CD4-positive, CD25-positive, alpha-beta regulatory T cell (primary cell): ENCODE results near the gene ADPRH. TPM values are rescaled to one million over a fixed set of nuclear protein-coding genes. Genes with fewer than 3 reads are reported as not detected.
A peak's percentile ranks its signal among the peaks of the same experiment; 100 is the strongest.
"Not testable (repeated sequence)": the region's sequence is repeated elsewhere in the genome, so short reads cannot be mapped to it uniquely, and the experiment has no call there.

Experiments used
- ATAC-seq, 2 donors: fragments of 150-1000 bp; cut with Tn5 transposase; one replicate each; pipeline ENCODE4 v1.10.0; 2021; ENCODE audit warnings: low read depth in 2 of 2, moderate number of reproducible peaks in 2 of 2, moderate library complexity in 1 of 2
- DNase-seq, 3 donors: peaks; one replicate each; pipeline versions ENCODE4 v3.0.0 to v3.0.0-alpha.2; 2012 to 2022; ENCODE audit warnings: mixed read lengths in 1 of 3
- H3K27ac ChIP-seq: one replicate; pipeline ENCODE4 v1.7.0; 2013; ENCODE audit warnings: mild to moderate bottlenecking, low read length; ENCODE audit not compliant: insufficient read depth, poor library complexity, severe bottlenecking
- H3K27me3 ChIP-seq: one replicate; pipeline ENCODE4 v1.7.0; 2013; ENCODE audit warnings: low read length; ENCODE audit not compliant: control insufficient read depth, insufficient read depth
- H3K36me3 ChIP-seq: one replicate; pipeline ENCODE4 v1.7.0; 2013; ENCODE audit warnings: mild to moderate bottlenecking, low read length, moderate library complexity; ENCODE audit not compliant: control insufficient read depth, insufficient read depth
- H3K4me1 ChIP-seq: 2 replicates; pipeline ENCODE4 v1.7.0; 2013; ENCODE audit warnings: mild to moderate bottlenecking, low read length; ENCODE audit not compliant: insufficient read depth, control insufficient read depth, poor library complexity, severe bottlenecking
- H3K4me3 ChIP-seq: one replicate; pipeline ENCODE4 v1.7.0; 2013; ENCODE audit warnings: low read depth, mild to moderate bottlenecking, low read length, moderate library complexity
- H3K9me3 ChIP-seq, 2 experiments: 1 replicate in 1 of 2; 2 replicates in 1 of 2; pipeline ENCODE4 v1.7.0; 2013; ENCODE audit warnings: low read length in 2 of 2, mild to moderate bottlenecking in 1 of 2, moderate library complexity in 1 of 2; ENCODE audit not compliant: control insufficient read depth in 2 of 2
- H3K27ac Mint-ChIP-seq, 3 donors: one replicate each; pipeline ENCODE4 v1.8.0; 2020 to 2022; ENCODE audit warnings: mild to moderate bottlenecking in 3 of 3, mixed read lengths in 3 of 3, moderate library complexity in 2 of 3
- H3K27me3 Mint-ChIP-seq: one replicate; pipeline ENCODE4 v1.8.0; 2022; ENCODE audit warnings: mild to moderate bottlenecking, mixed read lengths
- H3K36me3 Mint-ChIP-seq: one replicate; pipeline ENCODE4 v1.8.0; 2020; ENCODE audit warnings: mixed read lengths
- H3K4me1 Mint-ChIP-seq, 4 donors: one replicate each; pipeline ENCODE4 v1.8.0; 2020 to 2022; ENCODE audit warnings: mixed read lengths in 4 of 4, mild to moderate bottlenecking in 1 of 4
- H3K4me3 Mint-ChIP-seq, 4 donors: one replicate each; pipeline ENCODE4 v1.8.0; 2020 to 2022; ENCODE audit warnings: mild to moderate bottlenecking in 4 of 4, mixed read lengths in 4 of 4, moderate library complexity in 3 of 4
- H3K9me3 Mint-ChIP-seq, 7 donors: one replicate each; pipeline ENCODE4 v1.8.0; 2020 to 2022; ENCODE audit warnings: mixed read lengths in 7 of 7, mild to moderate bottlenecking in 3 of 7, moderate library complexity in 2 of 7
- polyA plus RNA-seq, 4 donors: library from polyadenylated mRNA; unstranded; fragments of 300-500 nt; fragmentation: Illumina TruSeq; gene quantifications; one replicate each; pipeline ENCODE4 v1.2.3, GENCODE V29; 2021
- total RNA-seq: library from RNA; stranded (reverse); gene quantifications from one replicate; pipeline ENCODE4 v1.2.3, GENCODE V29; 2022

The ADPRH gene
- total and polyA plus RNA-seq, 5 donors from 2014 or later, result 6.2 to 17.2 (median 12.1) TPM

DNA sequence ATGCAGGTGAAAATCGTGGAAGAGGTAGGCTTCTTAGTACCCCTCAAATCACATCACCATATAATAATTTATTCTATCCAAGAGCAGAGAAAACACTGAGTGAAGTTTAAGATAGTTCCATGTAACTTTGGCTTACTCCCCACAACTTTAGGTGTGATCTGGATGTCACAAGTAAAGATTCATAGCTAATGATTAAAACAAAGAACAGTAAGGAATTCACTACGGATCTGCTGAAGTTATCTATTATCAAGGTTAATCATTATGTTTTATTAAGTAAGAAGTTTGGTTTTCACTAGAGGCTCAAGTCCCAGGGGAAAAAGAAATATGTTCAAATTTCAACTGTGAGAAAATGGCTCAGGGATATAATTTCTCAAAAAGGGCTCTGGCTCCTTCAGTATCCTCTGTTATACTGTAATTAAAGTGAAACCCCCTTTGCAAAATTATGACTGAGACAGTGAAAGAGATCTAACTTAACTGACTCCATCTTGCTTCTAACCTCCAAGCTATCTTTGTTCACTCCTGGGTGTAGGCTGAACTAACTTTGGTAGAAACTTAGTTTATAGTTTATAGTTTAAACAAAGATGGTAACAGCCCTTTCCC lies 37.0 kb upstream of the ADPRH start:
- no peaks in the 10 kb centered on the region for H3K36me3 ChIP-seq
- no peak overlapping the region for H3K4me3 ChIP-seq
- H3K27me3 ChIP-seq, result no peaks in the 10 kb centered on the region
- ATAC-seq, result no peak
- no peak overlapping the region for H3K27ac ChIP-seq
- H3K4me1 ChIP-seq, result no peaks in the 10 kb centered on the region
- Mint-ChIP-seq H3K9me3 (peaks cover 0 to 2% (median 0%) of the 10 kb centered on the region in 7 donors), H3K27ac (no peak overlapping the region), H3K4me1 (no peaks in the 10 kb centered on the region), H3K4me3 (no peak overlapping the region), H3K27me3 (no peaks in the 10 kb centered on the region), H3K36me3 (peaks cover 5% of the 10 kb centered on the region)
- no peak for DNase-seq
- H3K9me3 ChIP-seq, result no peaks in the 10 kb centered on the region

DNA sequence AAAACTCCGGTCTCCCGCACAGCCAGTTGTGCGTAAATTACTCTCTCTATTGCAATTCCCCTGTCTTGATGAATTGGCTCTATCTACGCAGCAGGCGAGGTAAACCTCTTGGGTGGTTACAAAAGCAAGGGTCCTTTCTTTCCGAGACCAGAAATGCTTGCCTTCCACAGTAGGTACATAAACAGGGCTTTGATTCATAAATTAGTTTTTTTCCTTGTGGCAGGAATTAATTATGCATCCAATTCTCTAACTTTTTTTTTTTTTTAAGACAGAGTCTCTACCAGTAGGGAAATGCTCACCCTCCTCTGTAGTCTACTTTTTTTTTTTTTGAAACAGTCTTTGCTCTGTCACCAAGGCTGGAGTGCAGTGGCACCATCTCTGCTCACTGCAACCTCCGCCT lies 36.1 kb upstream of the ADPRH start:
- Mint-ChIP-seq H3K4me3 (no peak overlapping the region), H3K27me3 (no peaks in the 10 kb centered on the region), H3K9me3 (no peaks in the 10 kb centered on the region), H3K4me1 (no peaks in the 10 kb centered on the region), H3K27ac (peak overlapping the region in 1 of 3 donors; percentile 6), H3K36me3 (peaks cover 5% of the 10 kb centered on the region)
- no peaks in the 10 kb centered on the region for H3K9me3 ChIP-seq
- no peak overlapping the region for H3K4me3 ChIP-seq
- H3K27me3 ChIP-seq, result no peaks in the 10 kb centered on the region
- H3K4me1 ChIP-seq, result no peaks in the 10 kb centered on the region
- no peak for DNase-seq
- H3K27ac ChIP-seq, result no peak overlapping the region
- no peak for ATAC-seq
- H3K36me3 ChIP-seq, result no peaks in the 10 kb centered on the region

DNA sequence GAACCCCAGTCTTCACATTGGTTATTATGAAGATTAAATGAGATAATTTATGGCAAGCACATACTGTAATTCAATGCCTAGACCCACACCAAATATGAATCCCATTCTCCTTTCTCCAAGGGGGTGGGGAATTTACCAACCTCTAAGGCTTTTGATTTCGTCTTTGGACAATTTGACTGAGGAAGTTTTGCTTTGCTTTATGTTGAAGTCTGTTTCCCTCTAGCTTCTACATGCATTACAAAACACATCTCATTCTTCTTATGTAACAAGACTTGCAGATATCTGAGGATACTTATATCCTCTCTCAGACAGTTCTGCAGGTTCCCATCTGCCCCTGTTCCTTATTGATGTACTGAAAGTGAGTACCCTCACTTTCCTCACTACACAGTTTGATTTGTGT lies 32.1 kb upstream of the ADPRH start:
- no peak overlapping the region for H3K27ac Mint-ChIP-seq
- Histone ChIP-seq H3K27ac (no peak overlapping the region), H3K36me3 (no peaks in the 10 kb centered on the region), H3K4me1 (no peaks in the 10 kb centered on the region), H3K4me3 (no peak overlapping the region), H3K9me3 (no peaks in the 10 kb centered on the region), H3K27me3 (no peaks in the 10 kb centered on the region)
- ATAC-seq (no peak), DNase-seq (no peak)
- H3K4me3 Mint-ChIP-seq, result no peak overlapping the region
- peaks cover 8% of the 10 kb centered on the region for H3K36me3 Mint-ChIP-seq
- H3K4me1 Mint-ChIP-seq, result peaks cover 0 to 1% (median 0%) of the 10 kb centered on the region in 4 donors
- H3K27me3 Mint-ChIP-seq, result no peaks in the 10 kb centered on the region
- H3K9me3 Mint-ChIP-seq, result no peaks in the 10 kb centered on the region

DNA sequence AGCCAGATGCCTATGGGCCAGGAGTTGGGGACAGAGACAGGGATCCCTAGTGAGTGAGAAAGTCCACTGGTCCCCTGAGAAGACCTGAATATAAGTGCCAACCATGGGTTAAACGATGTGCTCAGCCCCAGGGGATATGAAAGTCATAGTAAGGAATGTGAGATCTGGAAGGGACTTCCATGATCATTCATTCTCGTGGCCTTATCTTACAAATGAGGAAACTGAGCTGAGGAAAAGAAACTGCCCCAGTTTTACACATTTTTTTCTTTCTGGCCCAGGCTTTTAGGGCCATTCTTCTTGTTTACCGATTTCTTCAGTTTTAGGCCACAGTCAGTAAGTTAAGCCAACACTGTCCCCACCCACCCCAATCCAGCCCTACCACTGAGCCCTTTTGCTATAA lies 31.0 kb upstream of the ADPRH start:
- no peaks in the 10 kb centered on the region for H3K9me3 Mint-ChIP-seq
- no peak overlapping the region for H3K27ac ChIP-seq
- H3K4me1 Mint-ChIP-seq, result peaks cover 0 to 1% (median 0%) of the 10 kb centered on the region in 4 donors
- H3K27me3 ChIP-seq, result no peaks in the 10 kb centered on the region
- H3K4me3 ChIP-seq, result no peak overlapping the region
- no peak overlapping the region for H3K4me3 Mint-ChIP-seq
- peaks cover 4% of the 10 kb centered on the region for H3K36me3 Mint-ChIP-seq
- no peak overlapping the region for H3K27ac Mint-ChIP-seq
- H3K27me3 Mint-ChIP-seq, result no peaks in the 10 kb centered on the region
- no peak for ATAC-seq
- no peaks in the 10 kb centered on the region for H3K36me3 ChIP-seq
- no peaks in the 10 kb centered on the region for H3K4me1 ChIP-seq
- DNase-seq, result no peak
- H3K9me3 ChIP-seq, result no peaks in the 10 kb centered on the region

GRCh38 chr3:119550192-119550910 lies 28.9 kb upstream of the ADPRH start:
- no peak overlapping the region for H3K27ac Mint-ChIP-seq
- H3K4me3 ChIP-seq, result no peak overlapping the region
- ATAC-seq, result no peak
- H3K36me3 ChIP-seq, result no peaks in the 10 kb centered on the region
- H3K4me1 Mint-ChIP-seq, result peaks cover 0 to 8% (median 6%) of the 10 kb centered on the region in 4 donors
- no peaks in the 10 kb centered on the region for H3K9me3 Mint-ChIP-seq
- H3K27me3 ChIP-seq, result no peaks in the 10 kb centered on the region
- no peak overlapping the region for H3K4me3 Mint-ChIP-seq
- H3K4me1 ChIP-seq, result no peaks in the 10 kb centered on the region
- H3K36me3 Mint-ChIP-seq, result peaks cover 4% of the 10 kb centered on the region
- no peaks in the 10 kb centered on the region for H3K9me3 ChIP-seq
- no peak for DNase-seq
- H3K27me3 Mint-ChIP-seq, result no peaks in the 10 kb centered on the region
- H3K27ac ChIP-seq, result no peak overlapping the region

GRCh38 chr3:119551598-119551997 lies 27.7 kb upstream of the ADPRH start:
- Mint-ChIP-seq H3K4me1 (peaks cover 0 to 19% (median 10%) of the 10 kb centered on the region in 4 donors), H3K4me3 (no peak overlapping the region), H3K27me3 (no peaks in the 10 kb centered on the region), H3K9me3 (no peaks in the 10 kb centered on the region), H3K27ac (no peak overlapping the region), H3K36me3 (peaks cover 4% of the 10 kb centered on the region)
- no peaks in the 10 kb centered on the region for H3K4me1 ChIP-seq
- no peaks in the 10 kb centered on the region for H3K36me3 ChIP-seq
- ATAC-seq (no peak), DNase-seq (no peak)
- no peak overlapping the region for H3K27ac ChIP-seq
- no peaks in the 10 kb centered on the region for H3K27me3 ChIP-seq
- no peaks in the 10 kb centered on the region for H3K9me3 ChIP-seq
- H3K4me3 ChIP-seq, result no peak overlapping the region

DNA sequence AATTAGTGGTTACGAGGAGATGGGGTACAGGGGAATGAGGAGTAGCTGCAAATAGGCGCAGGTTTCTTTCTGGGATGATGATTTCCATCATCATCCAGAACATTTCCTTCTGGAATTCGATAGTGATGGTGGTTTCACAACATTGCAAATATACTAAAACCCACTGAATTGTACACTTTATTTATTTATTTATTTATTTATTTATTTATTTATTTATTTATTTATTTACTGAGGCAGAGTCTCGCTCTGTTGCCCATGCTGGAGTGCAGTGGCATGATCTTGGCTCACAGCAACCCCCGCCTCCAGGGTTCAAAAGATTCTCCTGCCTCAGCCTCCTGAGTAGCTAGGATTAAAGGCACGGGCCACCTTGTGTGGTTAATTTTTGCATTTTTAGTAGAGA lies 26.4 kb upstream of the ADPRH start:
- H3K27me3 Mint-ChIP-seq, H3K9me3 Mint-ChIP-seq, H3K4me1 ChIP-seq, H3K4me3 ChIP-seq, DNase-seq, H3K27me3 ChIP-seq, H3K4me3 Mint-ChIP-seq, ATAC-seq, H3K27ac ChIP-seq, H3K9me3 ChIP-seq, H3K36me3 Mint-ChIP-seq, H3K36me3 ChIP-seq: not testable (repeated sequence)
- Mint-ChIP-seq H3K4me1 (peaks cover 0 to 32% (median 14%) of the 10 kb centered on the region in 4 donors), H3K27ac (peak overlapping the region in 2 of 3 donors; percentile 6 to 12)
